ENCODE measurements around the gene ZNF277.

Gene ZNF277

GRCh38 chr7:112185005-112185834, 21.3 kb upstream of the ZNF277 start:
- DNase-seq, result no peak

DNA sequence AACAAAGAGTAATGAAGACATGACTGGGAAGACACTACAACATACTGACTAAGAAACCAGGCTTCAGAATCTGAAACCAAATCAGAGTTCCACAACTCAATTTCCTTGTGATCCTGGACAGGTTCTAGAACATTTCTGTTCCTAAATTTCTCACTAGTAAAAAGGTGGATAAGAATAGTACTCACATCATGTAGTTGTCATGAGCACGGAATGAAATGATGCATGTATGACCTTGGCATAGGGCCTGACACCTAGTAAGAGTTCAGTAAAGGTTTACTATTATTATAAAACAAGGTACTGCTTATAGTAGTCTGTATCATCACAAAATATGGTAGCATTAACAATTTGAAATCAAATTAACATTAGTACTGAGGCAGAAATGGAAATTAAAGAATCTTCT, 20.2 kb upstream of the ZNF277 start:
- no peak for DNase-seq

DNA sequence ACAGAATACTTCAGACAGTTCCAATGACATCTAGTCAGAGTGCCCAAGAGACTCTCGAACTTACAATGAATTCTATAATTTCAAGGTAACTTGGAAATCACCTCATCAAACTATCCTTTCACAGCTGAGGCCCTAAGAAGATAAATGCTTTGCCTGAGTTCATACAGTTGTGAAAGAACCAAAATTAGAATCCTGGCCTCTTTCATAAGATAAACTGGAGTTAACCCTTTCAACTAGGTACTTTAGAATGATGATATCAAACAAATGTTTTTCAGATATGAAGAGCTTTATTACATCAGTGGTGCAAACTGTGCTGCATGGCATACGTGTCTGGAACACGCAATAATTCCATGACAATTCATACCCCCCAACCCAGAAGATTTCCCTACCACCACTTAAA, 18.2 kb upstream of the ZNF277 start:
- no peak for DNase-seq

DNA sequence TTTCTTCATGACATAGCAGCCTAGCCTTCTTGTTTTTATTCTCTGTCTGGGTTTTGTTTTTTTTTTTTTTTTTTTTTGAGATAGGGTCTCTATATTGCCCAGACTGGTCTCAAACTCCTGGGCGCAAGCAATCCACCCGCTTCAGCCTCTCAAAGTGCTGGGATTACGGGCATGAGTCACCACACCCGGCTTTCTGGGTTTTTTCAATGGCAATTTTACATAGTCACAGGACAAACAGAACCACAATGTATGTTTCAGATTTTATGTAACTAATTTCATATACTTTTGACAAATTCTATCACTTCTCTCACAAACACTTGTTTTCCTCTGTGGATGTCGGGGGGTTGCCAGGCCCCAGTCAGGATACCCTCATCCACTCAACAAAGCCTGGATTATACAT, 16.8 kb upstream of the ZNF277 start:
- no peak for DNase-seq

GRCh38 chr7:112190120-112190519, 16.4 kb upstream of the ZNF277 start:
- DNase-seq, result no peak

- no peak for DNase-seq
Observed at GRCh38 chr7:112192236-112193154, 14.0 kb upstream of the ZNF277 start.

DNA sequence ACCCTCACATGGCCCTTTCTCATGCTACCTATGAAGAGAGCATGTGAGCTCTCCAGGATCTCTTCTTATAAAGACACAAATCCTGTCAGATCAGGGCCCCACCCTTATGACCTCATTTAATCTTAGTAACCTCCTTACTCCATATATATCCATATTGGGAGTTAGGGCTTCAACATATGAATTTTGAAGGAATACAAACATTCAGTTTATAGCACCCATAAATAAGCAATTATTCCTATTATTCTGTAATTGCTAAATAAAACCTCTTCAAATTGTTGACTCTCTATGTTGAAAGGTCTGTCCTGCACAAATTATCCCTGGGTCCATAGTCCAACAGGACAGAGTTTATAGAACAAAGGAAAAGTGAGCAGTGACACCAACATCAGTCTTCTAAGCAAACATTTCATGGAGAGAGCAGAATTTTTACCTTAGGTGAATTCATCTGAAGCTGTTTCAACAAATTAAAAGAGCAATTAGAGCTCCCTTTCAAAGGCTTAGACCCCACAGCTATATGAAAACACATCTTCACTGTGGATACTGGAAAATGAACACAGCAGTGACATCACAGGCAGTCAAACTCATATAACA, 12.5 kb upstream of the ZNF277 start:
- DNase-seq, result no peak

- DNase-seq, result no peak
Observed at GRCh38 chr7:112195717-112196116, 10.8 kb upstream of the ZNF277 start.

DNA sequence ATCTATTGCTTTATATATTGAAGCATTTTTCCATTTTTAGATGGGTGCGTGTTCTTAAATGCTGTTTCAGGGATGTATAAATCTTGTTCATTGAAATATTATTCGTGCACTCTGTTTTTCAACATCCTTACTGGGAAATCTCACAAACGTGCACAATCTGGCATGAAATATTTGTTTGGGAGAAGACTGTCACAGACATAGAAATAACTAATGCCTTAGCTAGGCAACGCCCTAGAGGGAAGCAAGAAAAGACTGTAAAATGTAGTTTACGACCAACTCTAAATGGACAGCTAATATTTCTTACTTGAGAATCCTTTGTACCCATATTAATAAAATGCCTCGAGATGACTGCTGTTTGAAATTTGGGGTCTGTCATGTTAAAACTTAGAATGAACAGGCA, 9.2 kb upstream of the ZNF277 start:
- no peak for DNase-seq

DNA sequence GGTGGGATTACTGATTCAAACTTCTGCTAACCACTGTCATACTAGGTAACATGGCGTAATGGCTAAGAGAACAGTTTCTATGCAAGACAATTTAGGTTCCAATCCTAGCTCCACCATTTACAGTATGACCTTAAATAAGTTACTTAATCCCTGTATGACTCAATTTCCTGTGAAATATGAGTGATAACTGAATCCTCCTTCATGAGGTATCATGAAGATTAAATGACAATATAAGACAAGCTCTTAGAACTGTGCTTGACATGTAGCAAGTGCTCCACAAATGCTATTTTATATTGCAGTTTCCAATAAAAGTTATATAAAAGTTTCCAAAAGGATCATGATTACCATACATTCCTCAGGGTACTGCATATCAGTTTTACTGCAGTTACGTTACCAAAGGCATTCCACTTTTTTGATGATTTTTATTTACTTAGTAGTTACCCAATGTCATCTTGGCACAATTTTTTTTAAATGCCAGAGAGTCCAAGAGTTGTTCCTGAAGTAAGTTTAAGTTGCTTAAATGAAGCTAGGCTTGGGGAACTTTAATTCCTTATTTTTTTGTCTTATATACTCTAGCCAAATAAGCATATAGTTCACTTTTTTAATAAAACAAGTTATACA, 7.3 kb upstream of the ZNF277 start:
- no peak for DNase-seq

- no peak for DNase-seq
Observed at GRCh38 chr7:112199672-112200071, 6.8 kb upstream of the ZNF277 start.

DNA sequence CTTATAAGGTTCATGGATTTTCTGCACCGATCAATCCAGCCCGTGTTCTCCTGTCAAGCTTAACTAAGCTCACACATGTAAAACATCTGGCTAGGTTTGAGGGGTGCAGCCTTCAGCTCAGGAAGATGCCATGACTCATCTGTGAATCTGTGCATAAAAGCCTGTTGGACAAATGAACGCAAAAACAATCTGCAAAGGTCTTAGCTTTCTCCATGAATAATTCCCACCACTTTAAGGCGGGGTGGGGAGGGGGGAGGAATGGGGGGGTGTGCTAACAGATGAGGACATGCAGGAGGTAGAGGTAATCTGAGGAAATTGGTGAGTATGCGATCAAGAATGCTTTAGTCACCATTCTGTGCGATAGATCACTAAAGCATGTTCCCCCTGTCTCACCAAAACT, 5.1 kb upstream of the ZNF277 start:
- DNase-seq, result no peak

- DNase-seq, result no peak
Observed at GRCh38 chr7:112201839-112202238, 4.7 kb upstream of the ZNF277 start.

- no peak for DNase-seq
Observed at GRCh38 chr7:112202816-112203215, 3.7 kb upstream of the ZNF277 start.

- DNase-seq, result no peak
Observed at GRCh38 chr7:112203365-112203739, 3.1 kb upstream of the ZNF277 start.

DNA sequence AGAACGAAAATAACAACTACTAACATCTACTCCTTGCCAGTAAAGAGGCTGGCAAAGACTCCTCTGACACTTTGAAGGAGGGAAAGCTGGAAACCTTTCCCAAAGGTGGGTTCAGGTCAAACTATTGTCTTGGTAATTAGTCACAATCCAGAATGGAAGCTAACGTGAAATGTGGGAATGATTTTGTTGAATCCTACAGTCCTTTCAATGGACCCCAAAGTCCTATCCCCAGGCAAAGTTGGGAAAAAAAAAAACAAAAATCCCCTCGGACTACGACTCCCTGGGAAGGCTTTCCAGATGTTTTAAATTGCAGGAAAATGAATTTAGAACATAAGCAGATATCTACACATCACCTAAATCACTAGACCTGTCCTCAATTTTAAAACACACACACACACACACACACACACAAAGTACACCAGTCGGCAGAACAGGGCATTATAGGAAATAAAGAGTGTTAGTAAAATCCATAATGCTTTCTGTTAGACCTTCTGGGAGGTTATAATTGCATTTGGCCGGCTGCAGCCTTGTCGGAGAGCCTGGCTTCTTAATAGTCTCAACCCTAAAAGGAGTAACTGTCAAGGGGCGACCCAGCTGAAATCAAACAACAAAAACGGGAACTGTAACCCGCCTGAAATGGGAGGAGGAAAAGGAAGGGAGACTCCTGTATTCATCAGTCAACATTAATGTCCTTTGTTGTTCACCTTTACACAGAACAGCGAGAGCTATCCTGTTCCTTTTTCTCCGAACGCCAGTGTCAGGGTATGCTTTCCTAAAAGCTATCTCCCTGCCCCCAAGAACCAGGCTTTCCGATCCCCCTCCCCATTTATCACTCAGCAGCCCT, 1.8 kb upstream of the ZNF277 start:
- no peak for DNase-seq

GRCh38 chr7:112205343-112206237, 905 bp upstream of the ZNF277 start:
- DNase-seq, result no peak

GRCh38 chr7:112206991-112207592, 597 bp downstream of the ZNF277 start:
- no peak for DNase-seq

DNA sequence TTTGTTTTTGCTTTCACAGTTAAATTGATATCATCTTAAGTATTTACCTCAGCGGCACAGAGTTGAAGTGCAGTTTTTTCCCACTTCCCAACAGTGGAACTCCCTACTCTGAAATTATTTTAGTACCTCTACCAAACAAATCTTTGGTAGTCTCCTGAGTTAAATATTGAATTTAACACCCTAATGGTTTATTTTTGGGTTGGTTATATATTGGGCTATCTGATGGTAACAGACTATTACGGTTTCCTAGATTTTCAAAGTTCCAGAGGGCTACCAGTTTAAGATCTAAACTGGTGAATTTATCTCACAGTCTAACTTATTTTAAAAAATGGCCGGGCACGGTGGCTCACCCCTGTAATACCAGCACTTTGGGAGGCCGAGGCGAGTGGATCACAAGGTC, 1.3 kb downstream of the ZNF277 start:
- no peak for DNase-seq

DNA sequence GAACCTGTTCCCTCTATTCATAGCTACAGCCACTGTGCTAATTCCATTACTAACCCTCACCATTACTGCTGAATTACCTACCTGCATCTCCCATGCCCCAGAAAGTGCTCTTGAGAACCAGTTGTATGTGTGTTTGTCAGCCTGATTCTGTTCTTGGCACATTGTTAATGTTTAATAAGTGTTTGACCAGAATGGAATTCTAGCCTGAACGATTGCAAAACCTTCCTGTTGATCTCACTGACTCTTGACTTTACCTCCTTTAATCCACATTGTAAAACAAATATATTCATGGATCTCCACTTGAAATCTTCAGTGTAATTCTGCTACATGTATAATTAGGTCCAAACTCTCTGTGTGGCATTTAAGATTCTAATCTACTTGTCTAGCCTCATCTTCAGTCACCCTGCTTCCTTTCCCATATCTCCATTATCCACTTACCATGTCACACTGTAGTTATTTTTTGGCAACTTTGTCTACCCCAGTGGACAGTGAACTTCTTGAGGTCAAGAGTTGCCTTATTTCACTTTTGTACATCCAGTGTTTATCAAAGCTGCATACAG, 4.9 kb downstream of the ZNF277 start:
- DNase-seq, result no peak
